Activated T-cell treated with anti-CD3 and anti-CD28 coated beads, Interleukin-2, amount 50 U/mL, for 24 hours (primary cell): ENCODE data around the gene GGTLC1.
"Not testable (repeated sequence)": the region's sequence is repeated elsewhere in the genome, so short reads cannot be mapped to it uniquely, and the experiment has no call there.

Experiments
- DNase-seq: peaks from one replicate; pipeline ENCODE4 v3.0.0-alpha.2; 2020
- H3K27ac Mint-ChIP-seq: 2 replicates; pipeline ENCODE4 v1.8.0; 2020; ENCODE audit warnings: mild to moderate bottlenecking, mixed read lengths
- H3K27me3 Mint-ChIP-seq: 2 replicates; pipeline ENCODE4 v1.8.0; 2020; ENCODE audit warnings: mixed read lengths
- H3K36me3 Mint-ChIP-seq: 2 replicates; pipeline ENCODE4 v1.8.0; 2020; ENCODE audit warnings: low read depth, mixed read lengths
- H3K4me1 Mint-ChIP-seq: 2 replicates; pipeline ENCODE4 v1.8.0; 2020; ENCODE audit warnings: low read depth, mixed read lengths
- H3K4me3 Mint-ChIP-seq: 2 replicates; pipeline ENCODE4 v1.8.0; 2020; ENCODE audit warnings: mild to moderate bottlenecking, moderate library complexity, mixed read lengths
- H3K9me3 Mint-ChIP-seq: 2 replicates; pipeline ENCODE4 v1.8.0; 2020; ENCODE audit warnings: mixed read lengths

The GGTLC1 gene

GRCh38 chr20:23984476-23985023 is 4.0 kb downstream of the GGTLC1 start:
- not testable (repeated sequence) for H3K4me1 Mint-ChIP-seq, H3K27me3 Mint-ChIP-seq, H3K36me3 Mint-ChIP-seq, DNase-seq, H3K9me3 Mint-ChIP-seq, H3K4me3 Mint-ChIP-seq, H3K27ac Mint-ChIP-seq

- H3K4me3 Mint-ChIP-seq, H3K36me3 Mint-ChIP-seq, H3K27me3 Mint-ChIP-seq, H3K4me1 Mint-ChIP-seq, H3K27ac Mint-ChIP-seq, DNase-seq, H3K9me3 Mint-ChIP-seq: not testable (repeated sequence)
These were observed 6.2 kb downstream of the GGTLC1 start for GRCh38 chr20:23982112-23983018.

GRCh38 chr20:23981526-23981925 is 7.1 kb downstream of the GGTLC1 start:
- not testable (repeated sequence) for DNase-seq, H3K4me3 Mint-ChIP-seq, H3K9me3 Mint-ChIP-seq, H3K27me3 Mint-ChIP-seq, H3K4me1 Mint-ChIP-seq, H3K36me3 Mint-ChIP-seq, H3K27ac Mint-ChIP-seq

- H3K27ac Mint-ChIP-seq, H3K27me3 Mint-ChIP-seq, H3K4me1 Mint-ChIP-seq, H3K36me3 Mint-ChIP-seq, H3K9me3 Mint-ChIP-seq, H3K4me3 Mint-ChIP-seq, DNase-seq: not testable (repeated sequence)
These were observed 7.6 kb downstream of the GGTLC1 start for GRCh38 chr20:23981014-23981413.

GRCh38 chr20:23979899-23980811 is 8.4 kb downstream of the GGTLC1 start:
- not testable (repeated sequence) for H3K4me1 Mint-ChIP-seq, H3K9me3 Mint-ChIP-seq, H3K36me3 Mint-ChIP-seq

GRCh38 chr20:23979380-23979779 is 9.2 kb downstream of the GGTLC1 start:
- H3K36me3 Mint-ChIP-seq: not testable (repeated sequence)

More at GRCh38 chr20:23979899-23980811, 8.4 kb downstream of the GGTLC1 start:
- H3K27me3 Mint-ChIP-seq, DNase-seq, H3K27ac Mint-ChIP-seq, H3K4me3 Mint-ChIP-seq: not testable (repeated sequence)

GRCh38 chr20:23978457-23978856 is 10.1 kb downstream of the GGTLC1 start:
- not testable (repeated sequence) for DNase-seq, H3K4me1 Mint-ChIP-seq, H3K27ac Mint-ChIP-seq, H3K27me3 Mint-ChIP-seq, H3K4me3 Mint-ChIP-seq, H3K36me3 Mint-ChIP-seq, H3K9me3 Mint-ChIP-seq

More at GRCh38 chr20:23979380-23979779, 9.2 kb downstream of the GGTLC1 start:
- H3K27ac Mint-ChIP-seq, H3K27me3 Mint-ChIP-seq, H3K9me3 Mint-ChIP-seq, H3K4me3 Mint-ChIP-seq, DNase-seq, H3K4me1 Mint-ChIP-seq: not testable (repeated sequence)

- H3K4me3 Mint-ChIP-seq: no peak overlapping the region
- no peak overlapping the region for H3K27ac Mint-ChIP-seq
- H3K9me3 Mint-ChIP-seq: no peaks in the 10 kb centered on the region
- H3K4me1 Mint-ChIP-seq: no peaks in the 10 kb centered on the region
- H3K36me3 Mint-ChIP-seq: no peaks in the 10 kb centered on the region
- H3K27me3 Mint-ChIP-seq: peaks cover 4% of the 10 kb centered on the region
- no peak for DNase-seq
These were observed 13.6 kb downstream of the GGTLC1 start for GRCh38 chr20:23974966-23975365.

GRCh38 chr20:23971310-23971709 is 17.3 kb downstream of the GGTLC1 start:
- Mint-ChIP-seq H3K4me1 (no peaks in the 10 kb centered on the region), H3K36me3 (no peaks in the 10 kb centered on the region)

GRCh38 chr20:23970049-23970448 is 18.5 kb downstream of the GGTLC1 start:
- Mint-ChIP-seq H3K27ac (no peak overlapping the region), H3K9me3 (peaks cover 5% of the 10 kb centered on the region), H3K36me3 (no peaks in the 10 kb centered on the region), H3K4me3 (no peak overlapping the region), H3K4me1 (no peaks in the 10 kb centered on the region), H3K27me3 (peaks cover 14% of the 10 kb centered on the region)
- no peak for DNase-seq

More at GRCh38 chr20:23971310-23971709, 17.3 kb downstream of the GGTLC1 start:
- no peak overlapping the region for H3K4me3 Mint-ChIP-seq
- DNase-seq: no peak
- H3K27ac Mint-ChIP-seq: no peak overlapping the region
- peaks cover 8% of the 10 kb centered on the region for H3K27me3 Mint-ChIP-seq
- no peaks in the 10 kb centered on the region for H3K9me3 Mint-ChIP-seq

GRCh38 chr20:23967616-23967979 is 21.0 kb downstream of the GGTLC1 start:
- Mint-ChIP-seq H3K27me3 (peaks cover 13% of the 10 kb centered on the region), H3K4me3 (no peak overlapping the region), H3K9me3 (peaks cover 12% of the 10 kb centered on the region), H3K27ac (no peak overlapping the region), H3K4me1 (no peaks in the 10 kb centered on the region), H3K36me3 (no peaks in the 10 kb centered on the region)
- DNase-seq: no peak

GRCh38 chr20:23966927-23967615 is 21.5 kb downstream of the GGTLC1 start:
- Mint-ChIP-seq H3K36me3 (no peaks in the 10 kb centered on the region), H3K4me3 (no peak overlapping the region), H3K27ac (no peak overlapping the region), H3K4me1 (no peaks in the 10 kb centered on the region), H3K9me3 (peaks cover 12% of the 10 kb centered on the region), H3K27me3 (peaks cover 17% of the 10 kb centered on the region)
- DNase-seq: no peak

- Mint-ChIP-seq H3K36me3 (no peaks in the 10 kb centered on the region), H3K4me1 (no peaks in the 10 kb centered on the region), H3K4me3 (no peak overlapping the region), H3K9me3 (peaks cover 12% of the 10 kb centered on the region), H3K27ac (no peak overlapping the region), H3K27me3 (peaks cover 21% of the 10 kb centered on the region)
- DNase-seq: no peak
These were observed 22.3 kb downstream of the GGTLC1 start for GRCh38 chr20:23966298-23966697.

GRCh38 chr20:23963941-23964340 is 24.6 kb downstream of the GGTLC1 start:
- Mint-ChIP-seq H3K4me1 (no peaks in the 10 kb centered on the region), H3K36me3 (no peaks in the 10 kb centered on the region), H3K9me3 (peaks cover 12% of the 10 kb centered on the region), H3K27ac (no peak overlapping the region), H3K4me3 (no peak overlapping the region), H3K27me3 (peaks cover 30% of the 10 kb centered on the region)
- no peak for DNase-seq
